ENCODE data around the gene ABHD2. TPM values are rescaled to one million over a fixed set of nuclear protein-coding genes. Genes with fewer than 3 reads are reported as not detected.
"Not testable (repeated sequence)": the region's sequence is repeated elsewhere in the genome, so short reads cannot be mapped to it uniquely, and the experiment has no call there.

Gene ABHD2
- total and polyA plus RNA-seq, 11 donors: 8.6 to 243 (median 116) TPM

DNA sequence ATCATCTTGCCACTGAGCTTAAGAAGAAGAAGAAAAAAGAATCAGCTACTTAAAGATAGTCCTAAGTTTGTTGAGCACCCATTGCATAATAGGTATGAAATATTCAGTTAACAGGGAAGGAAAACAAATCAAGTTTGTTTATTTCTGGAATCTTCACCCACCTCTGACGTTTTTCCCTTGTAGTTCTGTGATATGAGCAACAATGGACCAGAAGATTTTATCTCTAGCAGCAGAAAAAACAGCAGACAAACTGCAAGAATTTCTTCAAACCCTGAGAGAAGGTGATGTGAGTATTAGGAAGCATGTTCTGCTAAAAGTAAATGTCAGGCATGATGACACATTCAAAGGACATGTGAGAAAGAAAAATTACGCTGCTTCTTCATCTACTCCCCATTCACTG is 159.2 kb downstream of the ABHD2 start:
- WGBS, 4 donors: 76 to 83% (median 78%) methylated on average over 2 of the region's 2 CpGs
- intact Hi-C loops (cut with DNase I): no loop called here

DNA sequence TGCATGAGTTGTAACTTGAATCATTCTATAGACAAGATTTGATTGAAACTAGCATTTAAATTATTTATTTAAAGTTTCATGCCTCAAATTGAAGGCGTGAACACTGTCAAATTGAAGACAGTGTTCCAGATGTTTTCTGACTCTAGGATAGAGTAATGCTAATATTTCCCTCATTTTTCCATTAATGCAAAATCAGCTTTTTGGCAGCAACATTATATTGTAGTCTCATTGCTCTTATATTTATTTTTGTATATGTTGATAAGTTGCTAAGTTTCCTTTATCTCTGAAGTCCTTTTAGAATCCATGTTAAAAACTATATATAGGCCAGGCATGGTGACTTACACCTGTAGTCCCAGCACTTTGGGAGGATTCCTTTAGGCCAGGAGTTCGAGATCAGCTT is 160.3 kb downstream of the ABHD2 start:
- intact Hi-C loops (cut with DNase I): no loop called here
- DNase-seq (no peak), ATAC-seq (no peak)
- Histone ChIP-seq H3K36me3 (peaks cover 0 to 11% (median 0%) of the 10 kb centered on the region in 9 donors), H3K27ac (no peak overlapping the region), H3K4me3 (no peak overlapping the region), H3K4me1 (peaks cover 3 to 12% (median 10%) of the 10 kb centered on the region in 12 donors), H3K9me3 (no peaks in the 10 kb centered on the region), H3K27me3 (no peaks in the 10 kb centered on the region)
- 96 to 98% (median 96%) methylated on average over 2 of the region's 2 CpGs for WGBS, 4 donors
- TF ChIP-seq, protein P1, sequence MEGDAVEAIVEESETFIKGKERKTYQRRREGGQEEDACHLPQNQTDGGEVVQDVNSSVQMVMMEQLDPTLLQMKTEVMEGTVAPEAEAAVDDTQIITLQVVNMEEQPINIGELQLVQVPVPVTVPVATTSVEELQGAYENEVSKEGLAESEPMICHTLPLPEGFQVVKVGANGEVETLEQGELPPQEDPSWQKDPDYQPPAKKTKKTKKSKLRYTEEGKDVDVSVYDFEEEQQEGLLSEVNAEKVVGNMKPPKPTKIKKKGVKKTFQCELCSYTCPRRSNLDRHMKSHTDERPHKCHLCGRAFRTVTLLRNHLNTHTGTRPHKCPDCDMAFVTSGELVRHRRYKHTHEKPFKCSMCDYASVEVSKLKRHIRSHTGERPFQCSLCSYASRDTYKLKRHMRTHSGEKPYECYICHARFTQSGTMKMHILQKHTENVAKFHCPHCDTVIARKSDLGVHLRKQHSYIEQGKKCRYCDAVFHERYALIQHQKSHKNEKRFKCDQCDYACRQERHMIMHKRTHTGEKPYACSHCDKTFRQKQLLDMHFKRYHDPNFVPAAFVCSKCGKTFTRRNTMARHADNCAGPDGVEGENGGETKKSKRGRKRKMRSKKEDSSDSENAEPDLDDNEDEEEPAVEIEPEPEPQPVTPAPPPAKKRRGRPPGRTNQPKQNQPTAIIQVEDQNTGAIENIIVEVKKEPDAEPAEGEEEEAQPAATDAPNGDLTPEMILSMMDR (IDR thresholded peaks at IDR 0.05): no peak
- TF ChIP-seq POLR2A (IDR thresholded peaks at IDR 0.05): no peak

More for the DNA sequence above, 159.2 kb downstream of the ABHD2 start:
- H3K27ac ChIP-seq: no peak overlapping the region
- H3K27me3 ChIP-seq: no peaks in the 10 kb centered on the region
- no peaks in the 10 kb centered on the region for H3K9me3 ChIP-seq
- TF ChIP-seq, protein P1 (IDR thresholded peaks at IDR 0.05): no peak
- no peak for TF ChIP-seq POLR2A (IDR thresholded peaks at IDR 0.05)
- ATAC-seq (no peak), DNase-seq (no peak)
- peaks cover 3 to 17% (median 12%) of the 10 kb centered on the region in 12 donors for H3K4me1 ChIP-seq
- no peak overlapping the region for H3K4me3 ChIP-seq
- peaks cover 0 to 11% (median 0%) of the 10 kb centered on the region in 9 donors for H3K36me3 ChIP-seq

DNA sequence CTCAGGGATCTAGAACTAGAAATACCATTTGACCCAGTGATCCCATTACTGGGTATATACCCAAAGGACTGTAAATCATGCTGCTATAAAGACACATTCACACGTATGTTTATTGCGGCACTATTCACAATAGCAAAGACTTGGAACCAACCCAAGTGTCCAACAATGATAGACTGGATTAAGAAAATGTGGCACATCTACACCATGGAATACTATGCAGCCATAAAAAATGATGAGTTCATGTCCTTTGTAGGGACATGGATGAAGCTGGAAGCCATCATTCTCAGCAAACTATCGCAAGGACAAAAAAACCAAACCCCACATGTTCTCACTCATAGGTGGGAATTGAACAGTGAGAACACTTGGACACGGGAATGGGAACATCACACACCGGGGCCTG is 161.9 kb downstream of the ABHD2 start:
- 91 to 99% (median 96%) methylated on average over 5 of the region's 5 CpGs for WGBS, 4 donors

More for the DNA sequence above, 161.9 kb downstream of the ABHD2 start:
- H3K9me3 ChIP-seq; H3K4me1 ChIP-seq; DNase-seq; H3K4me3 ChIP-seq; H3K27me3 ChIP-seq; ATAC-seq; intact Hi-C loops (cut with DNase I); H3K27ac ChIP-seq: not testable (repeated sequence)
- peaks cover 0 to 11% (median 0%) of the 10 kb centered on the region in 9 donors for H3K36me3 ChIP-seq

Other genes with a start within 250 kb of the ABHD2 start
- 10 to 100 TPM in 1 of 9 donors, 1 to 10 TPM in 8; 1.2 to 32.9 (median 3.3) TPM for gene HAPLN3, start 192.9 kb upstream of the ABHD2 start, total RNA-seq
- gene HAPLN3, start 192.9 kb upstream of the ABHD2 start, polyA plus RNA-seq: 1 to 10 TPM; 1.5 to 6.8 TPM
- 100 to 1,000 TPM; 352 to 732 (median 556) TPM for gene MFGE8, start 175.1 kb upstream of the ABHD2 start, total RNA-seq
- gene MFGE8, start 175.1 kb upstream of the ABHD2 start, polyA plus RNA-seq: 100 to 1,000 TPM; 386 to 639 TPM
- gene RLBP1, start 133.1 kb downstream of the ABHD2 start, total RNA-seq: not detected
- gene RLBP1, start 133.1 kb downstream of the ABHD2 start, polyA plus RNA-seq: not detected
- gene FANCI, start 155.5 kb downstream of the ABHD2 start, total RNA-seq: 10 to 100 TPM in 1 of 9 donors, 1 to 10 TPM in 8; 1.0 to 10.3 (median 1.9) TPM
- gene FANCI, start 155.5 kb downstream of the ABHD2 start, polyA plus RNA-seq: 1 to 10 TPM in 1 of 2 donors, under 1 TPM in 1; 0.42 to 2.0 TPM
- gene POLG, start 246.4 kb downstream of the ABHD2 start, total RNA-seq: 10 to 100 TPM; 32.1 to 79.8 (median 38.4) TPM
- 10 to 100 TPM; 32.6 to 51.5 TPM for gene POLG, start 246.4 kb downstream of the ABHD2 start, polyA plus RNA-seq

Measured in heart left ventricle (tissue), 16 donors.